Stomach smooth muscle (tissue), 2 donors: ENCODE data around the gene FAM120AOS.

Experiments
- H3K27ac ChIP-seq: one replicate; pipeline ENCODE4 v1.7.0; 2013; ENCODE audit warnings: mild to moderate bottlenecking, low read length, inconsistent platforms
- H3K27me3 ChIP-seq, 2 donors: one replicate each; pipeline ENCODE4 v1.7.0; 2013; ENCODE audit warnings: low read length in 2 of 2; ENCODE audit not compliant: insufficient read depth in 2 of 2, control insufficient read depth in 1 of 2
- H3K36me3 ChIP-seq, 2 donors: one replicate each; pipeline ENCODE4 v1.7.0; 2013; ENCODE audit warnings: low read length in 2 of 2; ENCODE audit not compliant: control insufficient read depth in 2 of 2, insufficient read depth in 2 of 2
- H3K4me1 ChIP-seq: one replicate; pipeline ENCODE4 v1.7.0; 2013; ENCODE audit warnings: low read length; ENCODE audit not compliant: control insufficient read depth, insufficient read depth
- H3K4me3 ChIP-seq, 2 donors: one replicate each; pipeline ENCODE4 v1.7.0; 2013; ENCODE audit warnings: low read length in 2 of 2
- H3K9ac ChIP-seq, 2 donors: one replicate each; pipeline ENCODE4 v1.7.0; 2013; ENCODE audit warnings: low read length in 2 of 2, mild to moderate bottlenecking in 1 of 2
- H3K9me3 ChIP-seq, 2 donors: one replicate each; pipeline ENCODE4 v1.7.0; 2013; ENCODE audit warnings: low read length in 2 of 2; ENCODE audit not compliant: control insufficient read depth in 2 of 2
- donor health status: healthy.
- donor health status: Pancreatic carcinoma.

FAM120AOS gene

GRCh38 chr9:93419023-93419422, 34.4 kb downstream of the FAM120AOS start:
- no peak overlapping the region for H3K9ac ChIP-seq
- peaks cover 6% of the 10 kb centered on the region for H3K4me1 ChIP-seq
- H3K9me3 ChIP-seq: peaks cover 0 to 10% of the 10 kb centered on the region in 2 donors
- H3K4me3 ChIP-seq: no peak overlapping the region
- H3K27ac ChIP-seq: no peak overlapping the region
- no peaks in the 10 kb centered on the region for H3K36me3 ChIP-seq
- H3K27me3 ChIP-seq: peaks cover 0 to 3% of the 10 kb centered on the region in 2 donors

- Histone ChIP-seq H3K9me3 (peaks cover 0 to 10% of the 10 kb centered on the region in 2 donors), H3K36me3 (no peaks in the 10 kb centered on the region), H3K4me1 (no peaks in the 10 kb centered on the region), H3K9ac (no peak overlapping the region), H3K4me3 (no peak overlapping the region), H3K27ac (no peak overlapping the region), H3K27me3 (peaks cover 0 to 3% of the 10 kb centered on the region in 2 donors)
Observed at GRCh38 chr9:93417538-93417937, 35.8 kb downstream of the FAM120AOS start.

- H3K27me3 ChIP-seq: peaks cover 0 to 3% of the 10 kb centered on the region in 2 donors
- H3K4me1 ChIP-seq: no peaks in the 10 kb centered on the region
- H3K27ac ChIP-seq: no peak overlapping the region
- H3K4me3 ChIP-seq: no peak overlapping the region
- no peaks in the 10 kb centered on the region for H3K36me3 ChIP-seq
- H3K9me3 ChIP-seq: peaks cover 0 to 10% of the 10 kb centered on the region in 2 donors
- H3K9ac ChIP-seq: no peak overlapping the region
Observed at GRCh38 chr9:93416530-93417235, 36.7 kb downstream of the FAM120AOS start.

GRCh38 chr9:93415176-93415690, 38.1 kb downstream of the FAM120AOS start:
- Histone ChIP-seq H3K9me3 (peaks cover 0 to 10% of the 10 kb centered on the region in 2 donors), H3K27ac (no peak overlapping the region), H3K27me3 (peaks cover 0 to 3% of the 10 kb centered on the region in 2 donors), H3K36me3 (no peaks in the 10 kb centered on the region), H3K4me3 (no peak overlapping the region), H3K4me1 (no peaks in the 10 kb centered on the region), H3K9ac (no peak overlapping the region)

- H3K4me1 ChIP-seq: no peaks in the 10 kb centered on the region
- peaks cover 0 to 3% of the 10 kb centered on the region in 2 donors for H3K27me3 ChIP-seq
- H3K27ac ChIP-seq: no peak overlapping the region
- no peak overlapping the region for H3K9ac ChIP-seq
- H3K4me3 ChIP-seq: no peak overlapping the region
- peaks cover 0 to 6% of the 10 kb centered on the region in 2 donors for H3K9me3 ChIP-seq
- no peaks in the 10 kb centered on the region for H3K36me3 ChIP-seq
Observed at GRCh38 chr9:93413530-93413929, 39.9 kb downstream of the FAM120AOS start.

GRCh38 chr9:93406371-93406770, 47.0 kb downstream of the FAM120AOS start:
- Histone ChIP-seq H3K36me3 (no peaks in the 10 kb centered on the region), H3K4me3 (no peak overlapping the region), H3K27ac (no peak overlapping the region), H3K9me3 (no peaks in the 10 kb centered on the region), H3K4me1 (no peaks in the 10 kb centered on the region), H3K9ac (no peak overlapping the region), H3K27me3 (no peaks in the 10 kb centered on the region)

- no peaks in the 10 kb centered on the region for H3K4me1 ChIP-seq
- H3K27me3 ChIP-seq: no peaks in the 10 kb centered on the region
- H3K27ac ChIP-seq: no peak overlapping the region
- H3K36me3 ChIP-seq: no peaks in the 10 kb centered on the region
- H3K9me3 ChIP-seq: no peaks in the 10 kb centered on the region
- H3K4me3 ChIP-seq: no peak overlapping the region
- no peak overlapping the region for H3K9ac ChIP-seq
Observed at GRCh38 chr9:93398471-93398870, 54.9 kb downstream of the FAM120AOS start.

- Histone ChIP-seq H3K9me3 (no peaks in the 10 kb centered on the region), H3K27ac (no peak overlapping the region)
Observed at GRCh38 chr9:93397661-93398373, 55.6 kb downstream of the FAM120AOS start.

More at GRCh38 chr9:93397661-93398373, 55.6 kb downstream of the FAM120AOS start:
- no peaks in the 10 kb centered on the region for H3K36me3 ChIP-seq
- H3K4me1 ChIP-seq: no peaks in the 10 kb centered on the region
- H3K9ac ChIP-seq: no peak overlapping the region
- H3K27me3 ChIP-seq: no peaks in the 10 kb centered on the region
- H3K4me3 ChIP-seq: no peak overlapping the region
